ENCODE measurements around the gene PRAMEF5.
"Not testable (repeated sequence)": the region's sequence is repeated elsewhere in the genome, so short reads cannot be mapped to it uniquely, and the experiment has no call there.

Gene PRAMEF5

DNA sequence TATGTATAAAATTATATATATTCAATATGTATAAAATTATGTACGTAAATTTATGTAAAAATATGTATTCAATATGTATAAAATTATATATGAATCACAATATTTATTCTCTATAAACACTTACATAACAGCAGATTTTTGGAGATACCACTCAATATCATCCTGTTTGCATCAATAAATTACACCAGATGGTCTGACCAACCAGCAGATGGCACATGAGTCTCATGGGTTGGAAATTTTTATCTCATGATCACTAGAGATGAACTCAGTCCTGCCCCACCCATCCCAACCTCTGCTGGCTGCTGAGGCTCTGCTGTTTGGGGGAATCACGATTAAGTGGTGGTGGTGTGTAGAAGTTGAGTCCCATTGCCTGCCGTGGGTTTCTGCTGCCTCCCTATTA, 25.6 kb downstream of the PRAMEF5 start:
- not testable (repeated sequence) for DNase-seq

DNA sequence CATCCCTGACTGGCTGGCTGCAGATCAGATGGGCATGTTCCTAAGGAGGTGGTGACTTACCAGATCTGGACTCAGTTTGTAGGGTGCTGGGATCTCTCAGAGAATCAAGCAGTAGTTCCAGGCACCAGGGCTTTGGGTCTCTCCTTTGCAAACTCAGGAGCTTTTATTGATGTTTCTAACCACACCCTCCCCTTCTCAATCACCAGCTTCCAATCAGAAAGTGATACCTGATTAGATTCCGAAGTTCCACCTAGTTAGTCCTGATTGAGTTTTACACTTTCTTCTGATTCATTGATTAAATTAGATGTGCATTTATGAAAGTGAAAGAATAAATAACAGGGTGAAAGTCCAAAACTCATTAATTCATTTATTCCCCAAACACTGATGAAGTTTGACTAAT, 31.0 kb downstream of the PRAMEF5 start, which contains the start of gene PRAMEF8:
Gene PRAMEF8 (minus strand): TSS at position 101 of the 400 bp plus-strand sequence. CDS start 1,046 bp downstream, outside the sequence.
- not testable (repeated sequence) for DNase-seq

DNA sequence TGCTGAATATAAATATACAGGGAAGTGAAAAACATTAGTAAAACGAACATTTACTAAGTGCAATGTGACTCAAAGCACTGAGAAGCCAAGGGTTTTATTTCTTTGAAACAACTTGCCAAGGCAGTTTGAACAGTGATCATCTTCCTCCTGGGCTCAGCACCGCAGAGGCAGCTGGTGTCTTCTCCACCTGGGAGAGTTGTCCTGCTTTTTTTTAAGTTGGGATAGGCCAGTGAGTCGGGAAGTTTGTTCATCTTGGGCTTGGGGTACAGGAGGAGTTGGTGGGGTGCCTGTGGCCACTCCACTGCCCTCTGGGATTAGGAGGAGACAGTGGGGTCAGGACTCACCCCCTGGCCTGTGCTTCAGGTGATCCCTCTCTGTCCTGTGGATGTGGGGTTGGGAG, 35.0 kb downstream of the PRAMEF5 start:
- DNase-seq = not testable (repeated sequence)

GRCh38 chr1:13297216-13297931, 43.4 kb downstream of the PRAMEF5 start:
- not testable (repeated sequence) for DNase-seq

DNA sequence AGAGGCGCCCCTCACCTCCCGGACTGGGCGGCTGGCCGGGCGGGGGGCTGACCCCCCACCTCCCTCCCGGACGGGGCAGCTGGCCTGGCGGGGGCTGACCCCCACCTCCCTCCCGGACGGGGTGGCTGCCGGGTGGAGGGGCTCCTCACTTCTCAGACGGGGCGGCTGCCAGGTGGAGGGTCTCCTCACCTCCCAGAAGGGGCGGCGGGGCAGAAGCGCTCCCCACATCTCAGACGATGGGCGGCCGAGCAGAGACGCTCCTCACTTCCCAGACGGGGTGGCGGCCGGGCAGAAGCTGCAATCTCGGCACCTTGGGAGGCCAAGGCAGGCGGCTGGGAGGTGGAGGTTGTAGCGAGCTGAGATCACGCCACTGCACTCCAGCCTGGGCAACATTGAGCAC, 44.7 kb downstream of the PRAMEF5 start:
- DNase-seq = not testable (repeated sequence)

DNA sequence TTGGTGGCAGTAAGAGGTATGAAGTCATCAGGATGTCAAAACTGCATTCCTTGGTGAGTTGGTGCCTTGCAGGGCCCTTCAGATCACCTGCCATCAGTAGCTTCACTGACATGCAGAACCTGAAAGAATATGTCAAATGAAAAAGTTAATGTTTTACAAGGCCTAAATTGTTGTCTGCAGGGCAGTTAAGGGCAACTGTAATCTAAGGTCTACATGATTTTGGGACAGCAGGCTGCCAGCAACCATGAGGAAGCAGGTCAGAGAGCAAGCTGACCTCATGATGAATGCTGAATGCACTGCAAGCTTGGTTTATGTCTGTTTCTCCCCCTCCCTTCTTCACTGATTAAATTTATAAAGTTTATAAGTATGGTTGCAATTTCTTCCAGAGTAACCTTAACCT, 48.2 kb downstream of the PRAMEF5 start:
- DNase-seq = not testable (repeated sequence)

DNA sequence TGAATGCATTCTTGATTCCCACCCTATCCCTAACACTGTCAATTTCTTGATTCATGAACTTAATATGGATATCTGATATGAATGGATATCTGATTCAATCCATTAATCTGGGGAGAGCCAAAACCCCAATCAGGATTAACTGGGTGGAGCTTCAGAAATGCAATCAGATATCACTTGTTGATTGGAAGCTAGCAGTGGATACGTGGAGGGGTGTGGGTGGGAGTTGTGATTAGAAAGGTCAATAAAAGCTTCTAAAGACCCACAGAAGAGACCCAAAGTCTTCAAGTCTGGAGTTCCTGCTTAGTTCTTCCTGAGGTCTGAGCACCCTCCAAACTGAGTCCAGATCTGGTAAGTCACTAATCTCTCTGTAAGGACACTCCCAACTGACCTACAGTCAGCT, 49.2 kb downstream of the PRAMEF5 start, which contains the start of gene PRAMEF33:
Gene PRAMEF33 (plus strand): TSS at position 301 of the 400 bp plus-strand sequence. CDS start 2,416 bp downstream, outside the sequence.
- not testable (repeated sequence) for DNase-seq
